Astrocyte (in vitro differentiated cells and primary cell): ENCODE measurements around the gene IVD. TPM values are rescaled to one million over a fixed set of nuclear protein-coding genes. Genes with fewer than 3 reads are reported as not detected.
A peak's percentile ranks its signal among the peaks of the same experiment; 100 is the strongest.

Experiments
- DNase-seq: peaks from one replicate; pipeline ENCODE4 v3.0.0-alpha.2; 2010; ENCODE audit warnings: low read depth
- FAIRE-seq: peaks from 2 replicates; lab custom pipeline; 2011; peaks lifted over from hg19 to GRCh38; lab: Jason Lieb, UNC
- H2AFZ ChIP-seq: 2 replicates; pipeline ENCODE4 v1.6.0; 2012; ENCODE audit warnings: low read depth, low read length, inconsistent platforms
- H3K27ac ChIP-seq: 2 replicates; pipeline ENCODE4 v1.5.1; 2011; ENCODE audit warnings: low read depth, low read length, inconsistent platforms
- H3K27me3 ChIP-seq: 2 replicates; pipeline ENCODE4 v1.6.0; 2011; ENCODE audit warnings: low read length, inconsistent platforms; ENCODE audit not compliant: insufficient read depth
- H3K36me3 ChIP-seq: 2 replicates; pipeline ENCODE4 v1.5.1; 2011; ENCODE audit warnings: low read length, inconsistent platforms; ENCODE audit not compliant: insufficient read depth
- H3K4me1 ChIP-seq: 2 replicates; pipeline ENCODE4 v1.5.1; 2011; ENCODE audit warnings: low read length, inconsistent platforms; ENCODE audit not compliant: insufficient read depth
- H3K4me2 ChIP-seq: 2 replicates; pipeline ENCODE4 v1.6.0; 2012; ENCODE audit warnings: low read length, inconsistent platforms
- H3K4me3 ChIP-seq: 2 replicates; pipeline ENCODE4 v1.5.1; 2011; ENCODE audit warnings: low read depth, mild to moderate bottlenecking, low read length, inconsistent platforms; ENCODE audit not compliant: insufficient read depth
- H3K79me2 ChIP-seq: 2 replicates; pipeline ENCODE4 v1.6.0; 2012; ENCODE audit warnings: mild to moderate bottlenecking, low read length, inconsistent platforms; ENCODE audit not compliant: insufficient read depth
- H3K9ac ChIP-seq: 2 replicates; pipeline ENCODE4 v1.6.0; 2012; ENCODE audit warnings: mild to moderate bottlenecking, low read length, inconsistent platforms
- H3K9me3 ChIP-seq: 2 replicates; pipeline ENCODE4 v1.5.1; 2012; ENCODE audit warnings: low read depth, mild to moderate bottlenecking, low read length, inconsistent platforms; ENCODE audit not compliant: insufficient read depth
- H4K20me1 ChIP-seq: 2 replicates; pipeline ENCODE4 v1.6.0; 2012; ENCODE audit warnings: low read length, inconsistent platforms; ENCODE audit not compliant: insufficient read depth
- H3K27ac Mint-ChIP-seq: one replicate; pipeline ENCODE4 v1.8.0; 2021; ENCODE audit warnings: mild to moderate bottlenecking, mixed read lengths; ENCODE audit not compliant: unreplicated experiment
- H3K27me3 Mint-ChIP-seq: one replicate; pipeline ENCODE4 v1.8.0; 2021; ENCODE audit warnings: low read depth, mixed read lengths; ENCODE audit not compliant: unreplicated experiment
- H3K36me3 Mint-ChIP-seq: one replicate; pipeline ENCODE4 v1.8.0; 2021; ENCODE audit warnings: low read depth, mixed read lengths; ENCODE audit not compliant: unreplicated experiment
- H3K4me1 Mint-ChIP-seq: one replicate; pipeline ENCODE4 v1.8.0; 2021; ENCODE audit warnings: low read depth, mixed read lengths; ENCODE audit not compliant: unreplicated experiment
- H3K4me3 Mint-ChIP-seq: one replicate; pipeline ENCODE4 v1.8.0; 2021; ENCODE audit warnings: mild to moderate bottlenecking, moderate library complexity, mixed read lengths; ENCODE audit not compliant: unreplicated experiment
- H3K9me3 Mint-ChIP-seq: one replicate; pipeline ENCODE4 v1.8.0; 2021; ENCODE audit warnings: mild to moderate bottlenecking, mixed read lengths; ENCODE audit not compliant: unreplicated experiment
- EZH2 ChIP-seq: IDR thresholded peaks from 2 replicates; pipeline ENCODE4 v1.6.1; 2012; ENCODE audit warnings: mild to moderate bottlenecking, low read length, inconsistent platforms; ENCODE audit not compliant: insufficient read depth
- total RNA-seq: library from RNA; stranded (reverse); gene quantifications from 2 replicates; pipeline ENCODE4 v1.2.1, GENCODE V29; 2021
- TF ChIP-seq, protein P1 (sequence below): IDR thresholded peaks from 2 replicates; pipeline ENCODE4 v1.5.1; 2011; ENCODE audit warnings: low read depth, mild to moderate bottlenecking, inconsistent platforms, low read length, moderate library complexity; ENCODE audit not compliant: insufficient read depth

IVD gene
- total RNA-seq, 1 donor from 2014 or later, result 55.1 TPM

DNA sequence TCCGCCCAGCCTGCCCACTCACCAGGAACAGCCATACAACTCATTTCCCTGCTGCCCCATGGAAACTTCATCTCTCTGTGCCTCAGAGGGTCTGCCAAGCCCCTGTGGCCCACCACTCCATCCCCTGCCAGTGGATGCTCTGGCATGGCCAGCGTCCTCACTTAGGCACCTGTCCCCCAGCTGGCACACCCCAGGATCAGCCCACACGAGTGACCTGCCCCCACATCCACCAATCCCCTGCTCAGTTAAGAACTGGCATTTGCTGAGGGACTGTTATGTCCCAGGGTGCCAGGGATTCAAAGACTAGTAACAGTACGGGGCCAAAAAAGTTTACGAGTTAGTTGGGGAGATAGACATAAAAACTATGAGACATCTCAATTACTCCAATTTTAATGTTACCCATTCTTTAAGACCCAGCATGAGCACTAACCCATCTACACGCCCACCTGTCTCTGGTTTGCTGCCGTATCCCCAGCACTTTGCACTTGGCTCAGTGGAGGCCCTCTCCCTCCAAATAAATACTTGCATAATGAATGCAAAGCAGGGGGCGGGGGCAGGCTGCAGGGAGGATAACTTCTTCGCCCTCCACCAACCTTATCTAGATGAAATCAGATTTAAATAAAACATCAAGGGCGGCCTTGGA lies 23.6 kb downstream of the IVD start:
- H3K27ac Mint-ChIP-seq, result no peak overlapping the region
- TF ChIP-seq EZH2, result no peak
- TF ChIP-seq, protein P1, sequence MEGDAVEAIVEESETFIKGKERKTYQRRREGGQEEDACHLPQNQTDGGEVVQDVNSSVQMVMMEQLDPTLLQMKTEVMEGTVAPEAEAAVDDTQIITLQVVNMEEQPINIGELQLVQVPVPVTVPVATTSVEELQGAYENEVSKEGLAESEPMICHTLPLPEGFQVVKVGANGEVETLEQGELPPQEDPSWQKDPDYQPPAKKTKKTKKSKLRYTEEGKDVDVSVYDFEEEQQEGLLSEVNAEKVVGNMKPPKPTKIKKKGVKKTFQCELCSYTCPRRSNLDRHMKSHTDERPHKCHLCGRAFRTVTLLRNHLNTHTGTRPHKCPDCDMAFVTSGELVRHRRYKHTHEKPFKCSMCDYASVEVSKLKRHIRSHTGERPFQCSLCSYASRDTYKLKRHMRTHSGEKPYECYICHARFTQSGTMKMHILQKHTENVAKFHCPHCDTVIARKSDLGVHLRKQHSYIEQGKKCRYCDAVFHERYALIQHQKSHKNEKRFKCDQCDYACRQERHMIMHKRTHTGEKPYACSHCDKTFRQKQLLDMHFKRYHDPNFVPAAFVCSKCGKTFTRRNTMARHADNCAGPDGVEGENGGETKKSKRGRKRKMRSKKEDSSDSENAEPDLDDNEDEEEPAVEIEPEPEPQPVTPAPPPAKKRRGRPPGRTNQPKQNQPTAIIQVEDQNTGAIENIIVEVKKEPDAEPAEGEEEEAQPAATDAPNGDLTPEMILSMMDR, result no peak
- Histone ChIP-seq H3K27ac (no peak overlapping the region), H3K4me1 (no peaks in the 10 kb centered on the region), H3K4me2 (no peak overlapping the region), H3K4me3 (no peak overlapping the region), H3K9me3 (no peaks in the 10 kb centered on the region), H3K79me2 (no peaks in the 10 kb centered on the region), H3K27me3 (peaks cover 28% of the 10 kb centered on the region), H3K9ac (no peak overlapping the region), H3K36me3 (no peaks in the 10 kb centered on the region), H4K20me1 (no peaks in the 10 kb centered on the region), H2AFZ (no peak overlapping the region)
- FAIRE-seq (no peak), DNase-seq (no peak)
- no peaks in the 10 kb centered on the region for H3K9me3 Mint-ChIP-seq
- peaks cover 35% of the 10 kb centered on the region for H3K27me3 Mint-ChIP-seq
- H3K4me1 Mint-ChIP-seq, result peaks cover 6% of the 10 kb centered on the region
- no peak overlapping the region for H3K4me3 Mint-ChIP-seq
- peaks cover 2% of the 10 kb centered on the region for H3K36me3 Mint-ChIP-seq

DNA sequence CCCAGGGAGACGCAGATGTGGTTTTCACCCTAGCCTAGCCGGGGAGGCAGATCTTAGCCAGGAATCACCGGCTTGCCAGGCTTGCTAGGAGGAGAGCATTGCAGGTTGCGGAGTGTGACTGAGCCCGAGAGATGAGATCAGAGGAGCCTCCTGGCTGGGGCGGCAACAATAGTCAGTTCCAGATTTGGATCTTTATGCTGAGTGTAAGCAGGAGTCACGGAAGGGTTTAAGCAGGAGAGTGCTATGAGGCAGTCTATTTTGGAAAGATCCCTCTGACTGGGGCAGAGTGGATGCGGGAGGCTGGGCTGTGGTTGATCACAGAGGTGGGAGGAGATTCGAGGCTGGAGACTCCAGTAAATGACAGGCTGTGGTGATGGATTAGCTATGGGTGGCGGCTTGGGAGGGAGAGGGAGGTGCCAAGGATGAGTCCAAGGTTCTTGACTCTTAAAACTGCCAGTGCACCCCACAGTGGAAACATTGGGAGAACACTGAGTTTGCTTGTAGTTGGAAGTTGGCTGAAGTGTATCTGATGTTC lies 24.7 kb downstream of the IVD start:
- H2AFZ ChIP-seq, result no peak overlapping the region
- Mint-ChIP-seq H3K4me1 (peaks cover 6% of the 10 kb centered on the region), H3K4me3 (no peak overlapping the region), H3K9me3 (no peaks in the 10 kb centered on the region), H3K27ac (no peak overlapping the region), H3K36me3 (peaks cover 1% of the 10 kb centered on the region), H3K27me3 (peaks cover 43% of the 10 kb centered on the region)
- no peaks in the 10 kb centered on the region for H3K36me3 ChIP-seq
- peaks cover 39% of the 10 kb centered on the region for H3K27me3 ChIP-seq
- no peak overlapping the region for H3K9ac ChIP-seq
- no peaks in the 10 kb centered on the region for H3K9me3 ChIP-seq
- FAIRE-seq (no peak), DNase-seq (peak; percentile 18)
- TF ChIP-seq EZH2, result no peak
- TF ChIP-seq, protein P1, result no peak
- H3K27ac ChIP-seq, result no peak overlapping the region
- no peaks in the 10 kb centered on the region for H3K4me1 ChIP-seq
- no peak overlapping the region for H3K4me2 ChIP-seq
- H4K20me1 ChIP-seq, result no peaks in the 10 kb centered on the region
- no peak overlapping the region for H3K4me3 ChIP-seq
- no peaks in the 10 kb centered on the region for H3K79me2 ChIP-seq

DNA sequence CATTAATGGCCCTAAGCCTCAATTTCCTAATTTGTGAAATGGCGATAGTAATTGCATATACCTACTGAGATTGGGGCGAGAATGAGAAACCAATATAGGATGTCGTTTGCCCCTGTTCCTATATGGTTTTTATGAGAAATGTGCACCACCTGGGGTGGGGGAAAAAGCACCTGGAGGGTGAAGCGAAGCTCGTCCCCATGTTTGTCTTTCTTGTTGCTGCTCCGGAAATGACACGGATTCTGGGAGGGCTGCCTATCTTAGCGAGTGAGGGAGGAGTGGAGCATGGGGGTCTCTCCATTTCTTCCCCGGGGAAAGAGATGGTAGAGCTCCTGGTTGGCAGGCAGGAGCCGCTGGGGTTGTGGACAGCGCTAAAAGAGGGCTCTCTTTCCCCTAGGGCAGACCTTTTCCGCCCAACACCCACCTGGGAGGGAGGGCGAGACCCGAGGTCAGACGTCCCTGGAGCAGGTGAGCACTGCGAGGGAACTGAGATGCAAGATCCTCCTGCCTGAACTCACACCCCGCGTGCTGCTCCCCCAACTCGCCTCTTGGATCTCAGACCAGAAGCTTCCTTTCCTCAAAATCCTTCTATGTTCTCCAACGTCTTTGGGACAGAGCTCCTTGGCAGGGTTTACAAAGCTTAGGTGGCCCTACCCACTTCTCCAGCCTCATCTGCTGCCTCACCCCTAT lies 29.6 kb downstream of the IVD start:
- Histone ChIP-seq H3K36me3 (no peaks in the 10 kb centered on the region), H3K27ac (no peak overlapping the region), H3K4me2 (peak overlapping the region; percentile 76), H2AFZ (no peak overlapping the region), H3K4me3 (no peak overlapping the region), H4K20me1 (no peaks in the 10 kb centered on the region), H3K27me3 (peaks cover 75% of the 10 kb centered on the region), H3K9me3 (no peaks in the 10 kb centered on the region), H3K9ac (no peak overlapping the region), H3K79me2 (no peaks in the 10 kb centered on the region), H3K4me1 (peaks cover 16% of the 10 kb centered on the region)
- H3K4me1 Mint-ChIP-seq, result peaks cover 23% of the 10 kb centered on the region
- peaks cover 3% of the 10 kb centered on the region for H3K36me3 Mint-ChIP-seq
- no peaks in the 10 kb centered on the region for H3K9me3 Mint-ChIP-seq
- peak overlapping the region; percentile 53 for H3K27ac Mint-ChIP-seq
- peak overlapping the region; percentile 73 for H3K4me3 Mint-ChIP-seq
- peaks cover 47% of the 10 kb centered on the region for H3K27me3 Mint-ChIP-seq
- no peak for FAIRE-seq
- TF ChIP-seq, protein P1, result no peak
- TF ChIP-seq EZH2, result no peak
- no peak for DNase-seq
